Astrocyte of the cerebellum (primary cell): ENCODE results near the gene UBE2D2.
"Not testable (repeated sequence)": the region's sequence is repeated elsewhere in the genome, so short reads cannot be mapped to it uniquely, and the experiment has no call there.

ENCODE experiments used
- DNase-seq: peaks from one replicate; pipeline ENCODE4 v3.0.0-alpha.2; 2011; ENCODE audit warnings: low read depth
- H3K4me3 ChIP-seq: 2 replicates; pipeline ENCODE4 v1.5.1; 2011; ENCODE audit warnings: mild to moderate bottlenecking, low read depth, low read length, moderate library complexity
- CTCF ChIP-seq: IDR thresholded peaks from 2 replicates; pipeline ENCODE4 v1.5.1; 2012; ENCODE audit warnings: low read length, low read depth, moderate library complexity, mild to moderate bottlenecking; ENCODE audit errors: missing control alignments
- in situ Hi-C: cut with HindIII; loops from 2 replicates; pipeline ENCODE4 v1.10.0; 2017; ENCODE audit warnings: low sequenced_read_pairs

UBE2D2 gene

GRCh38 chr5:139611703-139612584, 50.8 kb downstream of the UBE2D2 start:
- TF ChIP-seq CTCF, result no peak
- DNase-seq, result no peak
- no peak overlapping the region for H3K4me3 ChIP-seq
- in situ Hi-C loops, result no loop called here

- DNase-seq, result no peak
- in situ Hi-C loops, result no loop called here
- no peak for TF ChIP-seq CTCF
- H3K4me3 ChIP-seq, result no peak overlapping the region
These were observed 58.7 kb downstream of the UBE2D2 start for GRCh38 chr5:139619861-139620260.

- in situ Hi-C loops, DNase-seq, H3K4me3 ChIP-seq: not testable (repeated sequence)
These were observed 64.3 kb downstream of the UBE2D2 start for GRCh38 chr5:139625398-139625797.

GRCh38 chr5:139630855-139631254, 69.7 kb downstream of the UBE2D2 start:
- in situ Hi-C loops, result loop anchor here (5.0 kb wide), 1 partner anchor 141 kb away; no protein-coding TSS in a partner anchor
- H3K4me3 ChIP-seq, result no peak overlapping the region
- TF ChIP-seq CTCF, result no peak
- DNase-seq, result no peak

GRCh38 chr5:139631520-139632165, 70.5 kb downstream of the UBE2D2 start:
- DNase-seq, result no peak
- H3K4me3 ChIP-seq, result no peak overlapping the region
- in situ Hi-C loops, result loop anchor here (5.0 kb wide), 1 partner anchor 141 kb away; no protein-coding TSS in a partner anchor
- TF ChIP-seq CTCF, result no peak

GRCh38 chr5:139633295-139634027, 72.3 kb downstream of the UBE2D2 start:
- in situ Hi-C loops, result loop anchor here (5.0 kb wide), 1 partner anchor 139 kb away; no protein-coding TSS in a partner anchor
- TF ChIP-seq CTCF, result peak; percentile 98
- peak; percentile 62 for DNase-seq
- no peak overlapping the region for H3K4me3 ChIP-seq
